Upper lobe of left lung (tissue), 6 donors: Measurements from ENCODE around the gene TARDBP. TPM values are rescaled to one million over a fixed set of nuclear protein-coding genes. Genes with fewer than 3 reads are reported as not detected.

Experiments used
- ATAC-seq, 2 donors: fragments of 200-7000 bp; cut with Tn5 transposase; one replicate each; pipeline ENCODE4 v1.9.1; 2022; ENCODE audit warnings: mild to moderate bottlenecking in 2 of 2, moderate library complexity in 2 of 2; ENCODE audit not compliant: low FRiP score in 2 of 2
- DNase-seq, 2 donors: peaks; one replicate each; pipeline ENCODE4 v3.0.0-alpha.2; 2019 to 2020
- H3K27ac ChIP-seq, 4 donors: fragments of 200-600 bp; sonication (generic); one replicate each; pipeline ENCODE4 v1.5.1; 2016 to 2019
- H3K27me3 ChIP-seq, 4 donors: fragments of 200-600 bp; sonication (generic); one replicate each; pipeline ENCODE4 v1.5.1; 2017 to 2019
- H3K36me3 ChIP-seq, 4 donors: fragments of 200-600 bp; sonication (generic); one replicate each; pipeline ENCODE4 v1.5.1; 2016 to 2019
- H3K4me1 ChIP-seq, 4 donors: fragments of 200-600 bp; sonication (generic); one replicate each; pipeline ENCODE4 v1.5.1; 2018 to 2019
- H3K4me3 ChIP-seq, 4 donors: fragments of 200-600 bp; sonication (generic); one replicate each; pipeline ENCODE4 v1.5.1; 2017 to 2019; ENCODE audit warnings: mild to moderate bottlenecking in 2 of 4, moderate library complexity in 1 of 4
- H3K9me3 ChIP-seq, 4 donors: fragments of 200-600 bp; sonication (generic); one replicate each; pipeline ENCODE4 v1.5.1; 2018 to 2019
- CTCF ChIP-seq, 6 experiments: fragments of 450-650 bp in 4 of 6; fragments of 200-600 bp in 2 of 6; sonication (generic) in 2 of 6; IDR thresholded peaks; one replicate each; pipeline ENCODE4 v1.5.1; 2016 to 2019; ENCODE audit warnings: antibody characterized with exemption in 6 of 6
- EP300 ChIP-seq, 4 donors: sonication (generic); formaldehyde crosslinking; IDR thresholded peaks; one replicate each; pipeline ENCODE4 v1.5.1; 2017; ENCODE audit warnings: antibody characterized with exemption in 4 of 4, control low read depth in 2 of 4
- POLR2A ChIP-seq, 4 donors: fragments of 450-650 bp; IDR thresholded peaks; one replicate each; pipeline ENCODE4 v1.5.1; 2016 to 2017; ENCODE audit warnings: antibody characterized with exemption in 4 of 4, mild to moderate bottlenecking in 2 of 4
- POLR2AphosphoS5 ChIP-seq, 2 donors: sonication (generic); formaldehyde crosslinking; IDR thresholded peaks; one replicate each; pipeline ENCODE4 v1.5.1; 2017; ENCODE audit warnings: antibody characterized with exemption in 2 of 2
- WGBS, 2 donors: methylation state at CpG; one replicate each; pipeline ENCODE4 v1.1.5; 2017 to 2018; 5-methylcytosine and 5-hydroxymethylcytosine counted together
- total RNA-seq, 6 donors: library from RNA; depleted of rRNA in 4 of 6; stranded (reverse); fragments of >200 nt in 4 of 6; gene quantifications; one replicate each; pipeline versions ENCODE4 v1.1.0 to v1.2.1, GENCODE V29; 2016 to 2021
- donor health status: DM: no; HTN: no; CAD: no; lungs with moderate emphysema.
- donor health status: DM: no; HTN: yes; CAD: no; lungs with severe emphysema.

Gene TARDBP
- total RNA-seq, 6 donors from 2014 or later = 108 to 388 (median 138) TPM

DNA sequence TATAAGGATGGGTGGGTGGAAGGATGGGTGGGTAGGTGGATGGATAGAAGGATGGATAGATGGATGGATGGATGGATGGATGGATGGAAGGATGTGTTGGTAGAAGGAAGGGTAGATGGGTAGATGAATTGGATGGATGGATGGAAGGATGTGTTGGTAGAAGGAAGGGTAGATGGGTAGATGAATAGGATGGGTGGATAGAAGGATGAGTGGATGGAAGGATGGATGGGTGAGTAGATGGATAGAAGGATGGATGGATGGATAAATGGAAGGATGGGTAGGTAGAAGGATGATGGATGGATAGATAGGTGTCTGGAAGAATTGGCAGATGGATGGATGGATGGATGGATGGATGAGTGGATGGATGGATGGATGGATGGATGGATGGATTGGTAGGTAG, 28.6 kb downstream of the TARDBP start:
- no peak for ATAC-seq
- TF ChIP-seq POLR2A (IDR thresholded peaks at IDR 0.05) (no peak), CTCF (IDR thresholded peaks at IDR 0.05) (no peak), POLR2AphosphoS5 (IDR thresholded peaks at IDR 0.05) (no peak), EP300 (IDR thresholded peaks at IDR 0.05) (no peak)
- H3K27ac ChIP-seq = no peak overlapping the region
- H3K4me3 ChIP-seq = no peak overlapping the region
- H3K36me3 ChIP-seq = no peaks in the 10 kb centered on the region
- peaks cover 0 to 5% (median 0%) of the 10 kb centered on the region in 4 donors for H3K4me1 ChIP-seq
- H3K27me3 ChIP-seq = no peaks in the 10 kb centered on the region
- H3K9me3 ChIP-seq = no peaks in the 10 kb centered on the region
- no peak for DNase-seq

DNA sequence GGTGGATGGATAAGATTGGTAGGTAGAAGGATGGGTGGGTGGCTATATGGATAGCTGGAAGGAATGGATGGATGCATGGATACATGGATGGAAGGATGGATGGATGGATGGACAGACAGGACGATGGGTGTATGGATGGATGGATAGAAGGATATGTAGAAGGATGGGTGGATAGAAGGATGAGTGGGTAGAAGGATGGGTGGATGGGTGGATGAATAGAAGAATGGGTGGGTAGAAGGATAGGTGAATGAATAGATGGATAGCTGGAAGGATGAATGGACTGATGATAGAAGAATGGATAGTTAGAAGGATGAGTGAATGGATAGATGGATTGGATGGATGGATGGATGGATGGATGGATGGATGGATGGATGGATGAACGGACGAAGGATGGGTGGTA, 29.6 kb downstream of the TARDBP start:
- TF ChIP-seq POLR2AphosphoS5 (IDR thresholded peaks at IDR 0.05) (no peak), POLR2A (IDR thresholded peaks at IDR 0.05) (no peak), CTCF (IDR thresholded peaks at IDR 0.05) (no peak), EP300 (IDR thresholded peaks at IDR 0.05) (no peak)
- no peak overlapping the region for H3K4me3 ChIP-seq
- no peaks in the 10 kb centered on the region for H3K27me3 ChIP-seq
- WGBS, 2 donors = 74 to 79% methylated on average over 3 of the region's 3 CpGs
- ATAC-seq (no peak), DNase-seq (no peak)
- no peaks in the 10 kb centered on the region for H3K9me3 ChIP-seq
- H3K36me3 ChIP-seq = no peaks in the 10 kb centered on the region
- H3K27ac ChIP-seq = no peak overlapping the region
- H3K4me1 ChIP-seq = peaks cover 0 to 5% (median 0%) of the 10 kb centered on the region in 4 donors

GRCh38 chr1:11042995-11043874, 30.8 kb downstream of the TARDBP start:
- H3K36me3 ChIP-seq = no peaks in the 10 kb centered on the region
- H3K4me1 ChIP-seq = peaks cover 0 to 5% (median 0%) of the 10 kb centered on the region in 4 donors
- WGBS, 2 donors = 84 to 85% methylated on average over 9 to 19 of the region's 19 CpGs
- DNase-seq = no peak
- no peaks in the 10 kb centered on the region for H3K9me3 ChIP-seq
- no peak overlapping the region for H3K4me3 ChIP-seq
- TF ChIP-seq POLR2AphosphoS5 (IDR thresholded peaks at IDR 0.05) = no peak
- TF ChIP-seq POLR2A (IDR thresholded peaks at IDR 0.05) = no peak
- TF ChIP-seq EP300 (IDR thresholded peaks at IDR 0.05) = no peak
- no peak for TF ChIP-seq CTCF (IDR thresholded peaks at IDR 0.05)
- ATAC-seq = no peak
- H3K27ac ChIP-seq = no peak overlapping the region
- H3K27me3 ChIP-seq = no peaks in the 10 kb centered on the region

- DNase-seq (no peak), ATAC-seq (no peak)
- Histone ChIP-seq H3K9me3 (no peaks in the 10 kb centered on the region), H3K4me3 (no peak overlapping the region), H3K36me3 (no peaks in the 10 kb centered on the region), H3K27me3 (no peaks in the 10 kb centered on the region), H3K27ac (no peak overlapping the region), H3K4me1 (peaks cover 0 to 5% (median 0%) of the 10 kb centered on the region in 4 donors)
- TF ChIP-seq EP300 (IDR thresholded peaks at IDR 0.05) (no peak), POLR2AphosphoS5 (IDR thresholded peaks at IDR 0.05) (no peak), POLR2A (IDR thresholded peaks at IDR 0.05) (no peak), CTCF (IDR thresholded peaks at IDR 0.05) (no peak)
- 82 to 83% methylated on average over 6 to 16 of the region's 16 CpGs for WGBS, 2 donors
Observed at GRCh38 chr1:11044086-11044848, 31.8 kb downstream of the TARDBP start.
